ENCODE measurements around the gene MED15. TPM values are rescaled to one million over a fixed set of nuclear protein-coding genes. Genes with fewer than 3 reads are reported as not detected.

Gene MED15
- total and polyA plus RNA-seq, 2 of the 4 experiments (the other 2 are of a cell fraction) = 19.0 to 68.8 TPM

- H2BK20ac ChIP-seq (ENCODE audit: low read depth, low read length) = no peak overlapping the region
- no peak overlapping the region for H3K9ac ChIP-seq (ENCODE audit: low read depth, low read length)
- H2BK120ac ChIP-seq (ENCODE audit: low read depth, low read length) = no peak overlapping the region
- H3K4me1 ChIP-seq (ENCODE audit: control insufficient read depth, insufficient read depth, low read length) = no peaks in the 10 kb centered on the region; the same call in 1 of the 2 replicates
- H3K18ac ChIP-seq (ENCODE audit: low read depth, low read length) = no peak overlapping the region
- H3K27ac ChIP-seq (ENCODE audit: insufficient read depth, low read length) = no peak overlapping the region
- ATAC-seq (ENCODE audit: low read depth) (no peak), DNase-seq (no peak)
- H3K4ac ChIP-seq (ENCODE audit: low read depth, low read length) = no peak overlapping the region
- no peak overlapping the region for H3K4me2 ChIP-seq (ENCODE audit: low read depth, low read length)
- no peak overlapping the region for H2BK15ac ChIP-seq (ENCODE audit: low read depth, low read length)
- dilution Hi-C loops (cut with HindIII; ENCODE audit: low sequenced_read_pairs, unreplicated experiment) (no loop called here), in situ Hi-C loops (cut with MboI; ENCODE audit: low sequenced_read_pairs) (no loop called here), intact Hi-C loops (cut with micrococcal nuclease) (no loop called here)
- H4K8ac ChIP-seq (ENCODE audit: low read depth in 2 of 2, low read length in 2 of 2) = no peak overlapping the region
- H3K79me1 ChIP-seq (ENCODE audit: low read depth in 1 of 2, low read length in 2 of 2) = peaks cover 0 to 10% of the 10 kb centered on the region in 2 experiments; a peak in 1 of 4 replicates
- no peak overlapping the region for H4K91ac ChIP-seq (ENCODE audit: insufficient read depth, low read depth, low read length)
- H3K9me3 ChIP-seq (ENCODE audit: control insufficient read depth, insufficient read depth, low read length) = no peaks in the 10 kb centered on the region
- H2AK9ac ChIP-seq (replicated peaks; ENCODE audit: low read depth, low read length, poor library complexity) = no peak overlapping the region
- no peaks in the 10 kb centered on the region for H3K27me3 ChIP-seq (ENCODE audit: control insufficient read depth, insufficient read depth, low read length)
- no peak overlapping the region for H2BK5ac ChIP-seq (ENCODE audit: low read depth, low read length, poor library complexity, severe bottlenecking)
- no peak overlapping the region for H4K5ac ChIP-seq (ENCODE audit: low read depth, low read length)
- H4K20me1 ChIP-seq (ENCODE audit: insufficient read depth, low read length) = peaks cover 13% of the 10 kb centered on the region
- H3K23ac ChIP-seq (ENCODE audit: low read depth, low read length) = no peak overlapping the region
- no TSS peak for BruUV-seq (replicated peaks)
- H3K56ac ChIP-seq (ENCODE audit: extremely low read depth, insufficient read depth, low read length) = no peak overlapping the region
- no peak overlapping the region for H3K4me3 ChIP-seq (ENCODE audit: insufficient read depth, low read depth, low read length)
- H3K9me1 ChIP-seq (ENCODE audit: insufficient read depth, low read length) = no peaks in the 10 kb centered on the region
- no peak overlapping the region for H3K14ac ChIP-seq (replicated peaks; ENCODE audit: low read depth, low read length)
- WGBS, 2 experiments (ENCODE audit: extremely low coverage in 2 of 2, insufficient read length in 1 of 2) = 97% methylated on average over 7 of the region's 17 CpGs; no CpG with 5 or more reads in 1 of the 2 experiments
- peak overlapping the region; percentile 26 for H2AFZ ChIP-seq (replicated peaks; ENCODE audit: low read length, poor library complexity)
- H3K36me3 ChIP-seq (ENCODE audit: control insufficient read depth, insufficient read depth, low read length) = peaks cover 57% of the 10 kb centered on the region
- CTCF ChIA-PET = interaction anchor here (0.6 kb wide), 1 partner anchor 50 kb away, joined by 3 read pairs; no protein-coding TSS in a partner anchor
- POLR2A ChIA-PET (ENCODE audit: unreplicated experiment) = interaction anchor here (0.6 kb wide), 1 partner anchor 14 kb away, joined by 3 read pairs; no protein-coding TSS in a partner anchor
- no peak overlapping the region for H2AK5ac ChIP-seq (ENCODE audit: low read depth, low read length)
- TF ChIP-seq CHD1 (IDR thresholded peaks at IDR 0.05; ENCODE audit: low read depth, low read length) (no peak), CTCF (conservative IDR thresholded peaks at IDR 0.05; ENCODE audit: low read depth, low read length) (no peak), RFX5 (IDR thresholded peaks at IDR 0.05; ENCODE audit: low read depth, low read length) (no peak), MXI1 (IDR thresholded peaks at IDR 0.05; ENCODE audit: borderline replicate concordance, low read depth, low read length) (no peak), ELK1 (IDR thresholded peaks at IDR 0.05; ENCODE audit: borderline replicate concordance, low read depth, low read length) (no peak), CEBPB (IDR thresholded peaks at IDR 0.05; ENCODE audit: low read depth, low read length) (no peak), USF2 (IDR thresholded peaks at IDR 0.05; ENCODE audit: low read depth, low read length) (no peak), RCOR1 (IDR thresholded peaks at IDR 0.05; ENCODE audit: insufficient replicate concordance, low read length) (no peak), BHLHE40 (IDR thresholded peaks at IDR 0.05; ENCODE audit: low read depth, low read length) (no peak), FOS (IDR thresholded peaks at IDR 0.05; ENCODE audit: low read depth, low read length) (no peak), POLR2A (IDR thresholded peaks at IDR 0.05; ENCODE audit: low read depth, low read length) (no peak), MAFK (IDR thresholded peaks at IDR 0.05; ENCODE audit: low read depth, low read length) (no peak), RAD21 (IDR thresholded peaks at IDR 0.05; ENCODE audit: low read length) (no peak), NFE2L2 (IDR thresholded peaks at IDR 0.05; ENCODE audit: low read depth, low read length) (no peak), SMC3 (IDR thresholded peaks at IDR 0.05; ENCODE audit: low read depth, low read length) (no peak)
These were observed 80.0 kb downstream of the MED15 start for GRCh38 chr22:20587206-20587958.

Measured in IMR-90 (cell line).